Effector CD4-positive, alpha-beta T cell (primary cell): ENCODE results near the gene ERC2.

Source experiments
- DNase-seq: peaks from one replicate; pipeline ENCODE4 v3.0.0-alpha.2; 2020

The ERC2 gene

GRCh38 chr3:55654123-55654760, 814.0 kb downstream of the ERC2 start:
- DNase-seq: no peak

DNA sequence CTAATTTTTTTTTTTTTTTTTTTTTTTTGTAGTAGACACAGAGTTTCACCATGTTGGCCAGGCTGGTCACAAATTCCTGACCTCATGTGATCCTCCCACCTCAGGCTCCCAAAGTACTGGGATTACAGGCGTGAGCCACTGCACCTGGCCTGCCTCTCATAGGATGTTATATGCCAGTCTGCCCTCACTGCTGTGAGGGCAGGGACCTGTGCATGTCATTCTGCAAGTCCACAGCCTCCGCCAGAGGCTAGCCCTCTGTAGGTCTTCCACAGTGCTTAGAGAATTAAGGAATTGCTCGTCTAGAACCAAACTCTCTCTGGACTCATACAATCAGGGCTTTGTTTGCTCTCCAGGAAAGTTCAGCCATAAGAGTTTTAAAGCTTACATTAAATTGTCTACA, 817.3 kb downstream of the ERC2 start:
- DNase-seq: no peak

DNA sequence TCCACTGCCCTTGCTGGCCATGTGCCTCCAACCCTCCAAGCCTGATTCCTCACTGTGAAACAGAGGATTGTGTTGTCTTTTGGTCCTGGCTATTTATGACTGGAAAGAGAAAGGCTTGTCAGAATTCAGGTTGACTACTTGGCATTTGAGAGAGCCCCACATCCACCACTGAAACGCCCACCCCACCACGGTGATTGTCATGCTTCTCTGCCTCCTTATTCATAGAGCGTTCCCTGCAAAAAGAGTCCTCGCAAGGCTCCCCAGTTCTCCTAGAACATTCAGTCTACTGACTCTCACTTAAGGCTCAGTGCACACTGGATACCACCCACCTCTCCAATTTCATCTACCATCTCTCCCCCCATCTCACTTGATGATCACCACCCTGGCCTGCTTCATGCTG, 818.3 kb downstream of the ERC2 start:
- no peak for DNase-seq

- DNase-seq: no peak
These were observed 818.7 kb downstream of the ERC2 start for GRCh38 chr3:55649554-55649953.

DNA sequence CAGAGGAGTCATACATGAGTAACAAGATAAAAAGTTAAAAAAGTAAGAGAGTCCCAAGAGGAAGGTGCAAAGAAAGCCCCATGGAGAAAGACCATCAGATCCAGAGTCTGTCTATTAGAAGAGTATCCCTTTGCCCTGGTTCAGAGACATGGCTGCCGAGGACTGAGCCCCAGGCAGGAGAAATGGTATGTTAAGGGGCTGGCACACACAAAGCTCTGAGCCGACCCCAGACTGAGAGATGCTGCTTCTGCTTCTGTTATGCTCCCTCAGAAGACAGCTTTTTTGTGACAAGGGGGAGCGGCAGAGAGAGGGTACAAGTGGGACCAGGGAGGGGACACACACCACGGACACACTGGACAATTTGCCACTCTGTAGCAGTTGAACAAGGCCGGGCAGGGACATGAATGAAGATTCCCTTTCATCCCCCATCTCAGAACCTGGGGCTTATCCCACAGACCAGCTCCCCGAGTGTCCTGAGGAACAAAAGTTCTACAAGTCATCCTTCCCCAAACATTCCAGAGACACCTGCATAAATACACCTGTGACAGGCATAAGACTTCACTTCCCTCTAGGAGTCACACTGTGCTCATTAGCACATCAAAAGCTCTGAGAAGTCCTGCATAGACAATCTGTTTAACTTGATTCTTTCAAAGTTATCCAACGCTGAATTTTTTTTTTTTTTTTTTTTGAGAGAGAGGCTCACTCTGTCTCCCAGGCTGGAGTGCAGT, 819.5 kb downstream of the ERC2 start:
- DNase-seq: no peak

DNA sequence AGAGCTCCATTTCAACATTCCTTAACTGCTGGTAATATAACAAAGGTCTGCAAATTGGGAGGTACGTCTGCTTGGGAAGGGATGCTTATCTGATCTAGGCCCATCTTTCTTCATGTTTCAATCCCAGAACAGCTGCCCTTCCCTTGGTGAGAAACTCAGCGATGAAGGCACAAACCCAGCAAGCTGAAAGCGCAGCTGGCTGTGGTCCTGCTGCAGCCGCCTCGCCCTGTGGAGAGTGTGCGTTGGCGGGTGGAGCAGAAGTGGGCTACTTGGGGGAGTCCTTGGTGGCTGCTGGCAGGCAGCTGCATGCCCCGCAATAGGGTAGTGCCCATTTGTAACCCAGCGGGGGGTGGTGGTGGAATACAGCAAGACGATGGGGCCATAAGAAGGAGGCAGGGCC, 820.6 kb downstream of the ERC2 start:
- DNase-seq: no peak

GRCh38 chr3:55647063-55647462, 821.2 kb downstream of the ERC2 start:
- no peak for DNase-seq

DNA sequence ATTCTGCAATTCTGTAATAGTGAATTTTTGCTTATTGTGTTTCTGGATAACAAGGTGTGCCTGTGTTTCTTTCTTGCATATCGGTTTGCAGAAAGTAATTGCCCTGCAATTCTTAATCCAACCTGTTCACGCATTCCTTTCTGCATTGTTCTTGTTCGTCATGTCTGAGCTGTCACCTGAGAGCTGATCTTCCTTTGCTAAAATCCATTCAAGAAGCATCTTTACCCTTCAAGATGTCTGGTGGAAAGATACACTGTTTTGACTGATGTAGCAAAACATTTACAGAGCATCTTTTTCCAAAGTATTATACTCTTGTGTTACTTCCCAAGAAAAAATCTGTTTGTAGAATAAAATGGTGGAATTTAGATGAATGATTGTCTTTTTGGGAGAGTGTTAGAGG, 822.1 kb downstream of the ERC2 start:
- no peak for DNase-seq

DNA sequence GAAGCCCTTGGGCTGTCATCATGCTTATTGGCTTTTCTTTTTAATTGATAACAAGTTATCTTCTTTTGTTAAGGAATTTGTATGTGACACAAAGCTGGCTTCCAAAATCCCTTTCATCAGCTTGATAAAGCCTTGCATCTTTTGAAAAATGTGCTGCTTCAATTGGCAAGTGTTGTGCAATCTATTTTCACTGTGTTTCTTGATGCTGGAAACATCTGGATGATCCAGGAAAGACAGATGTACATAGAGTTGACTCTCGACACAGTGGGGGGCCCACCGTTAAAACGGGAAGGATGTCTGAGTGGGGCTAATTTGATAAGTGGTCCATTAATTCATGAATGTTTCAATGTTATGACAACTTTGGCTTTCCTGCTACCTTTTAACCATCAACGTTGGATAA, 822.8 kb downstream of the ERC2 start:
- DNase-seq: no peak

DNA sequence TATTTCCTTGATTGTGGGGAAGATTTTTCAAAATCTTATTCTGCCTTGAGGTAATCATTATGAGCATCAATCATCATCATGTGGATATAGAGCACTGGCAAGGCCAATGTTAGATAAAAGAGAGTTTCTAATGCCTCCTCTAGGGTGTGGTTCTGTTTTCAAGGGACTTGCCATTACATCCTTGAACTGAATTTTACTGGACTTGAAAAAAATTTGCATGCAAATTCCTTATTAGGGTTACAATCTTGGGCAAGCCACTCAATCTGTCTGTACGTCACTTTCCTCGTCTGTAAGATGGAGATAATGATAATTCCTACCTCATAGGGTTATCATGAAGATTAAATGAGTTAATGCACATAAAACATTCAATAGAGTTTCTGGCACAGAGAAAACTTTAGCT, 825.0 kb downstream of the ERC2 start:
- DNase-seq: no peak

- no peak for DNase-seq
These were observed 826.3 kb downstream of the ERC2 start for GRCh38 chr3:55641964-55642363.

- DNase-seq: no peak
These were observed 828.1 kb downstream of the ERC2 start for GRCh38 chr3:55639896-55640765.

DNA sequence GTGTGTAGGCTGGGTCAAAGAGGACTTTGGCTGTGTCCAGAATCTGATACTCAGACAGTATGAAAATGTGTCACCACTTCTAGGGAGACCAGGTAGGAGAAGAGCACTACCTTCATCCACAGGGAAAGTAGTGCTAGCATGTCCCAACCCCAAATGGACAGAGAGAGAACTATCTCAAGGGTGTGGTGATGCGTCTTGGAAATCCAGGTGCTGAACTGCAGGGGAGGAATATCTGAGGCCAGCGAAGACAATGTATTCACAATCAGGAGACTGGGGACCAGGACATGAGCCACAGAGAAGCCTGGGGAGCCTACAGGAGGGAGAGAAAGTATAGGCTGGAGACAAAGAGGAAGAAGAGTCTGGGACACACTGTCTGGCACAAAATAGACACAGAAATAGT, 829.1 kb downstream of the ERC2 start:
- DNase-seq: no peak

DNA sequence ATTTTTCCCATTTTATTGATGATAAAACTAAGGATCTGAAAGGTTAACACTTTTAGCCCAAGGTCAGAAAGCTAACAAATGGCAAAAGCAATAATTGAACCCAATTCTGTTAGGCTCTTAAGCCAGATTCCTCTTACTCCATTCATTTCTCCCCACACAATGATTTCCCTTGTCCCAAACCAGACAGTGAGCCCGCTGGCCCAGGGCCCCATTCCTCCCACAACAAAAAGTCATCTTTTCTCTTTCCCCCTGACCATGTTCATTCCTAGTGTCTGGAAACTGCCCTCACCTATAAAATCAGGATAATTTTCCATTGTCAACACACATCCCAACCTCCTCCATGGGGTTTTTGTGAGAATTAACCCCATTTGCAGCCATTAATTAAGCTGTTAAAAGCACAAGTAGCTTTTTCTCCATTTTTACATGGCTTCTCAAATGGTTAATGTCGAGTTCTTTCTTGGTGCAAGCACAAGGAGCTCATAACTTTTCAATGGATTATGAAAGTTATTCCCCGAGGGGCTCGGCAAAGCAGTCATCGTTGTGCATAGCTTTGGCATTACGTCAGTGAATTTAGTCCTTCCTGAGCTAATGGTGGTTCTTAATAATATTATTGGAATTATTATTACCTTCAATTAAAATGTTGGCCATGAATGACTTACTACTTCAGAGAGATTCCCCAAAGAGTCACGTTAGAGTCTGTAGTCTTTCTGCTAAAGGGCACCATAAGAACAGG, 830.2 kb downstream of the ERC2 start:
- DNase-seq: no peak

- DNase-seq: no peak
These were observed 831.7 kb downstream of the ERC2 start for GRCh38 chr3:55636300-55637195.

DNA sequence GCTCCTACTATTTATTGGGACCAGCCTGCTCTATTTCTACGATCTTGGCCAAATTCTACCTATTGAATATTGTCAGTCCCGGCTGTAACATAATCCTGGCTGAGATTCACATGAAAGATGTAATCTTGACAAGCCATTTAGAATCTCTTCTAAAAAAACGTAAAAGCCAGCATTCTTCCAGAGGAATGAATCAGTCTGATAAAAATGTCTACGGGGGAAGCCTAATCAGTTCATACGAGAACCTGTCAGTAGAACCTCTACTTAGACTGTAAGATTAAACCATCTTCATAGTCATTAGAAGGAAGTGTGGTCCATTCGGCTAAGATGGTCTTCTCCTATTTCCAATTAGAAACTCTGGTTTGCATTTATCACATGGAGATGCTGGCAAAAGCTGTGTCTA, 833.9 kb downstream of the ERC2 start:
- no peak for DNase-seq

DNA sequence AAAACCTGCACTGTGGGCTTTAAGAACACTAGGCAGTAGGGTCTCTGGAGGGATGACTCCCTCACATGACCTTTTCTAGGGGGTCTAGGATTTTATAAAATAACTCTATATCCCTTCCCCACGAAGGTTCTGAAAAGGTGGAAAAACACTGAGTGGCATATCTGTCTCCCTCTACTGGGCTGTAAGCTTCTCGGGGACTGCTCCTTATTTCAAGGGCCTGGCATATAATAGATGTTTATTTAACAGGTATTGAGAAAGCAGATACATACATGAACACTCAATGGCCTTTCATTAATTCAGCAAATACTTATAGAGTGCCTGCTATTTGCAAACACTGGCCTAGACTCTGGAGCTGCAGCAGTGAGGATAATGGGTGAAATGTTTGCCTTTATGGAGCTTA, 834.9 kb downstream of the ERC2 start:
- no peak for DNase-seq

GRCh38 chr3:55631766-55632331, 836.4 kb downstream of the ERC2 start:
- DNase-seq: no peak

DNA sequence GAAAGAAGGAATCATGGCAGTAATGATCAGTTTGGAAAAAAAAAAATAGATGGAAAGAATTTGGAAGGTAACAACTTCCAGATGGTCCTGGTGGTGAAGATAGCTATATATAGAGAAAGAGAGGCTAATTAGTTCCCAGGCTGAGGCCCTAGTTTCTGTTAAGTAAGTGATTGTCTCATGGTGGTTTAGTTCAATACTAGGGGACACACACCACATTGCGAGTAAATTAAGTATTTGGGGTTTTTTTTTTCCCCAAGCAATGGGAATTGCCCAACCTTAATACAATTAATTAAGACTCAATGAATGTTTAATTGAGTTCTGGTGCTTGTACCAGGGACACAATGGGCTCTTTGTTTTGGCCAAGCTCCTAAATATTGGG, 837.4 kb downstream of the ERC2 start:
- DNase-seq: no peak

DNA sequence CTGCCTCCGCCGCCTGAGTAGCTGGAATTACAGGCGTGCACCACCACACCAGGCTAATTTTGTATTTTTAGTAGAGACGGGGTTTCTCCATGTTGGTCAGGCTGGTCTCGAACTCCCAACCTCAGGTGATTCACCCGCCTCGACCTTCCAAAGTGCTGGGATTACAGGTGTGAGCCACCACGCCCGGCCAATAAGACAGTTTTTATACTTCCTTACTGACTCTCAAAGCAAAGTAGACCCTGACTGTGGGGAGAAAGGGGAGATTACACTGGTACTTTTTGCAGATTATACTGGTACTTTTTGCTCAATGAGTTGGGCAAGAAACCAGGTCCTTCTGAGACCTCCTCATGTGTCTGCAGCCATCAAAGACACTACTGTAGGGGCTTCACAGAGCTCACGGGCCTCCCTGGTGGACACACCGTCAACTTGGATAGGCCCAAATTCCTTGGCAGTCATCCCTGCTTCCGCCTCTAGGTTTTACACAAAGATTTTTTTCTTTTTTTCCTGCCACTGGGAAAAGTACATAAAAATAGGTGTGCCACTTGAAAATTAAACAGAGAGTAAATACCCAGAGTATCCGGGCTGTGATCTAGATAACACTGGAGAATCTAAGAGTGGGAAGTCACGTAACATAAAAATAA, 837.9 kb downstream of the ERC2 start:
- DNase-seq: no peak

DNA sequence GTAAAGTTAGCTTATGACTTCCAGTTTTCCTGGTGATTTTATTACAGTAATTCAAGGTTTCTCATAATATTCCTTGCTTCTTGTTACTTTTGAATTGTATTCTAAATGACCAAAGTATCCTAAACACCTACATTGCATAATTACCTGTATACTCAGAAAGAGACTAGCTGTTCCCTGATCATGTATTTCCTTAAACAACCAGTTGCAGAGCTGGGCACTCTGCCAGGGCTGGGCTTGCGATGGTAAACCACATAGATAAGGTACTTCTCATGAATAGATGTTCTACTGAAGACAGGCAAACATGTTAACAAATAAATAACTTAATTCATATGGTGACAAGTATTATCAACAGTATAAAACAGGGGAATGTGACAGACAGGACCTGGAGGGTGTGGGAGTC, 838.8 kb downstream of the ERC2 start:
- DNase-seq: no peak
